Heart left ventricle (tissue), 13 donors: ENCODE data around the gene NECAP2.
"Not testable (repeated sequence)": the region's sequence is repeated elsewhere in the genome, so short reads cannot be mapped to it uniquely, and the experiment has no call there.

Experiments used
- POLR2A ChIP-seq, 2 donors: fragments of 450-650 bp; IDR thresholded peaks; one replicate each; pipeline ENCODE4 v1.6.1; 2017; ENCODE audit warnings: antibody characterized with exemption in 2 of 2, mild to moderate bottlenecking in 2 of 2, moderate library complexity in 2 of 2
- TF ChIP-seq, protein P1 (sequence below), 12 donors: fragments of 200-600 bp; sonication (generic) in 4 of 12; IDR thresholded peaks; one replicate each; pipeline versions ENCODE4 v1.5.0 to v1.8.0; 2018 to 2022; ENCODE audit warnings: antibody characterized with exemption in 12 of 12, mild to moderate bottlenecking in 5 of 12
- donor health status: ischemic (EF 13 %, LVEDD 7.1; RV severe dilation, severe dysfunction).
- donor health status: DM: no; HTN: yes; CAD: no.
- donor health status: DM: no; HTN: no; CAD: no.
- donor health status: ischemic (EF 25% LVEDD 6.9; RV normal size, moderate dysfunction).
- donor health status: ischemic (EF 25% LVEDD 5.7; RV mildly dilated, moderate dysfunction).
- donor health status: ischemic (EF 35%, LVEDD 5.7; RV mildly dilated, moderate dysfunction).
- donor health status: nonischemic (EF 11% LVEDD 7.7; RV severe dilation, severe dysfunction).
- donor health status: DM: yes; HTN: yes; CAD: no.
- donor health status: PGD.
- donor health status: ischemic (EF 29% LVEDD 5.4; RV normal size, mild dysfunction).
- donor health status: nonischemic (EF 23%, LVEDD 6.1; RV moderate dilation, normal function).

DNA sequence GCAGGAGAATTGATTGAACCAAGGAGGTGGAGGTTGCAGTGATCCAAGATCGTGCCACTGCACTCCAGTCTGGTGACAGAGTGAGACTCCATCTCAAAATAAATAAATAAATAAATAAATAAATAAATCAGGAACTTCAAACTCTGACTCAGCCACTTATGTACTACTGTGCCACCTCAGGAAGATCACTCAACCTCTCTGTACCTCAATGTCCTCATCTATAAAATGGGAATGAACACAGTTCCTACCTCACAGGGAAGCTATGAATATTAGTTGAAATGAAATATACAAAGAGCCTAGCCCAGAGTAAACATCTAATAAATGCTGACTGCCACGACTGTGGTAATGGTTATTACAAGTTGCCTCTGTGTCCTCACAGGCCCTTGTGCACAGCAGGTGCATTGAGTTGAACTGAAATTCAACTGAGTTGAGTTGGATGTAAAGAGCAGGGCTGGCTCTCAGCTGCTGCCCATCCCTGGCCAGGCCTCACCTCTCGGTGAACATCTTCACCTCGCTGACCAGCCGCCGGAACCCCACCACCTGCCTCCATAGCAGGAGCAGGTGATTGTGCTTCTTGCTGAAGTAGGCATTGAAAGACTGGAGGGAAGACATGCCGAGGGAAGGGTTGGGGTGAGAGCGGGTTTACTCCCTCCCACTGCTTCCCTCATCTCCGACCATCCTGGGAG, 48.8 kb downstream of the NECAP2 start:
- TF ChIP-seq, protein P1, sequence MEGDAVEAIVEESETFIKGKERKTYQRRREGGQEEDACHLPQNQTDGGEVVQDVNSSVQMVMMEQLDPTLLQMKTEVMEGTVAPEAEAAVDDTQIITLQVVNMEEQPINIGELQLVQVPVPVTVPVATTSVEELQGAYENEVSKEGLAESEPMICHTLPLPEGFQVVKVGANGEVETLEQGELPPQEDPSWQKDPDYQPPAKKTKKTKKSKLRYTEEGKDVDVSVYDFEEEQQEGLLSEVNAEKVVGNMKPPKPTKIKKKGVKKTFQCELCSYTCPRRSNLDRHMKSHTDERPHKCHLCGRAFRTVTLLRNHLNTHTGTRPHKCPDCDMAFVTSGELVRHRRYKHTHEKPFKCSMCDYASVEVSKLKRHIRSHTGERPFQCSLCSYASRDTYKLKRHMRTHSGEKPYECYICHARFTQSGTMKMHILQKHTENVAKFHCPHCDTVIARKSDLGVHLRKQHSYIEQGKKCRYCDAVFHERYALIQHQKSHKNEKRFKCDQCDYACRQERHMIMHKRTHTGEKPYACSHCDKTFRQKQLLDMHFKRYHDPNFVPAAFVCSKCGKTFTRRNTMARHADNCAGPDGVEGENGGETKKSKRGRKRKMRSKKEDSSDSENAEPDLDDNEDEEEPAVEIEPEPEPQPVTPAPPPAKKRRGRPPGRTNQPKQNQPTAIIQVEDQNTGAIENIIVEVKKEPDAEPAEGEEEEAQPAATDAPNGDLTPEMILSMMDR (IDR thresholded peaks at IDR 0.05): not testable (repeated sequence)
- TF ChIP-seq POLR2A (IDR thresholded peaks at IDR 0.05): not testable (repeated sequence)
